ENCODE measurements around the gene POU3F3. TPM values are rescaled to one million over a fixed set of nuclear protein-coding genes. Genes with fewer than 3 reads are reported as not detected.

POU3F3 gene
- total RNA-seq (2014; rRNA removed; shearing (Covaris generic)): 1.3 and 2.6 TPM in 2 replicates

DNA sequence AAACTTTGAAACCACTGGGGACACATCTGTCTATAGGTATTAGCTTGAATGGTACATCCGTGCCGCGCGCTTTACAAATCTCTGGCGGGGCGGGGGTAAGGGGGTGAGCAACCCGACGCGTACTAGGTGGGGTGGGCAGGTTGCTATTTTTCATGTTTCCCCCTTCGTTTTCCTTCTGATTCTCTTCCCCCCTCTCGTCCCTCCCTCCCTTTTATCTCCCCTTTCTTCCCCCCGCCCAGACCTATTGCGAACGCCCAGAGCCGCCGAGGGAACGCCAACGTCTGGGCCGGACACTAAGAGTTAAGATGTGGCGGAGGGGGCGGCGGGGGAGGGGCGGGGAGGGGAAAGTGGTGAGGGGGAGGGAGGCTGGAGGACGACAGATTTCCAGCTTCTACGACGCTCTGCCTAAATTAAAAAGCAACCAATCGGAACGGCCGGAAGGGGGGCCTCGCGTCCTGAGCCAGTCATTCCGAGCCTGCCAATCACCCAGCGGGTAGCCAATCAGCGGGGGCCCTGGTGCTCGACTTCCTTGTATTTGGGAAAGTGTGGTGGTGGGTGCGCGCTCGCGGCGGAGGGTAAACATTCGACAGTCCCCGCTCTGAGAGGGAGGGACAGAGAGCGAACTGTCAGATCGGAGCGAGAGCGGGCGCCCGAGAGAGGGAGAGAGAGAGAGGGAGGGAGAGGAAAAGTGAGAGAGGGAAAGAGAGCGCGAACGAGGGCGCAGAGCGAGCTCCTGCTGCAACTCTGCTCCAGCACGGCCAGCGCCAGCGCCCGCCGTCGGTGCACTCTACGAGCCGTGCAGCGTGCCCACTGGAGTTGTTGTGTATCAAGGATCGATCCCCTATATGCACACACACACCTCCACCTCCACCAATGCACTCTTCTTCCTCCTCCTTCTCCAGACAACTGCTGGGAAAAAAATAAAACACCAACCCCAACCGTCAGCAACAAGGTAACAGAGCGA lies at the start of gene POU3F3:
TSS of gene POU3F3 (plus strand) at position 582 of the 964 bp plus-strand sequence. CDS start 1,396 bp downstream, outside the sequence.
- peak; percentile 94 for DNase-seq (ENCODE audit: low spot score)

DNA sequence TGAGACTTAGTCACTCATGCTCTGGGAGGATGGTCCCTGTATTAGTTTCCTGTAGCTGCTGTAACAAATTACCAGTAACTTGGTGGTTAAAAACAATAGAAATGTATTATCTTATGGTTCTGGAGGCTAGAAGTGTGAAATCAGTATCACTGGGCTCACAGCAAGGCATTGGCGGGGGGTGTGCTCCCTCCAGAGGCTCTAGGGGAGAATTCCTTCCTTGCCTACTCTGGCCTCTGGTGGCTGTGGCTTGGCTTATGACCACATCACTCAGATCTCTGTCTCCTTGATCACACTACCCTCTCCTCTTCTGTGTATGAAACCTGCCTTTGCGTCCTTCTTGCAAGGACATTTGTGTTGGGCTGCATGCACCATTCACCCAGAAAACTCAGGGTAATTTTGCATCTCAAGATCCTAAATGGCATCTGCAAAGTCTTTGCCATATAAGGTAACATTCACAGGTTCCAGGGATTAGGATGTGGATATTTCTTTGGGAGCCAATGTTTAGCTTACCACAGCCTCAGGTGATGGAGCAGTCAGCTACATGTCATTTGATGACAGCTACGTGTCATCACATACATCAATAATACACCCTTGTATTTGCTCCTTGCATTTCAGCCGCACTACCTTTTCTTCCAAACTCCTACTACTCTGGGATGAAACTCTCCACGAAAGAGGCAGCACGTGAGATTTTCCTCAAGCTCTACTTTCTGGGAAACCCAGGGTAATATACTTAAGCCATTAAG lies 49.6 kb upstream of the POU3F3 start:
- DNase-seq (ENCODE audit: low spot score): no peak

GRCh38 chr2:104812286-104812685 lies 41.6 kb upstream of the POU3F3 start:
- no peak for DNase-seq (ENCODE audit: low spot score)

DNA sequence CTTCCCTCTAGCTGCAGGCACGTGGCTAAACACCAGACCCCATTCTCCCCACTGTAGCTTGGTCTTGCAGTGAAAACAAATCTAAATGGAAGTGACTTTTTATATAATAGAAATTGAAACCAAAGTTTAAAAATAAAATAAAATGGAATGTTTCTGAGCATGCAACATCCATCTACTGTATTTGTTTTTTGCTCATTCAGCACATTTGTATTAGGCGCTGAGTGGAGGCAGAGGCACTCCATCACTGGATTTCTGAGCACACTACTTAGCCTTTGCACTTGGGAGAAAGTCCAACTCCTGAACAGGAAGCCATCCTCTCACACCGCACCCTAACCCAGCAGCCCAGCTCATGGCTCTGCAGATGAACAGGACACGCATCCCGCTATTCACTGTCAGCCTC lies 37.8 kb upstream of the POU3F3 start:
- DNase-seq (ENCODE audit: low spot score): no peak

- DNase-seq (ENCODE audit: low spot score): no peak
Observed at GRCh38 chr2:104818264-104818663, 35.7 kb upstream of the POU3F3 start.

DNA sequence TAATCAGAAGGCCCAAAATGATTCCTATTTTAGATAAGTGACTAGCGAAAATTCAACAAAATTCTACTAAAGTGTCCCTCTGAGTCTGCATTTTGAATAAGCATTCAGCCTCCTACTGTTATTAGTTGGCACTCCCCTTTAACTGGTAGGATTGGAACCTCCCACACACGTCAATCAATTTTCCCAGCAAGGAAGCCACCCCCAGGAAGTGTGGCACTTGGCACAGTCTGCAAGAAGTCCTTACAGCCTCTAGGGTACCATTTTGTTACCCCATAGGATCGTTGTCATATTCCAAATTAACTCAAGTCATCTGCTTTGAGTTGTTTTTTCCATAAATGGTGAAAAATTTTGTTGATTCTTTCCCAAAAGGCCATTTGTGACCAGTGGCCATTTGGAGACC lies 33.8 kb upstream of the POU3F3 start:
- DNase-seq (ENCODE audit: low spot score): no peak

DNA sequence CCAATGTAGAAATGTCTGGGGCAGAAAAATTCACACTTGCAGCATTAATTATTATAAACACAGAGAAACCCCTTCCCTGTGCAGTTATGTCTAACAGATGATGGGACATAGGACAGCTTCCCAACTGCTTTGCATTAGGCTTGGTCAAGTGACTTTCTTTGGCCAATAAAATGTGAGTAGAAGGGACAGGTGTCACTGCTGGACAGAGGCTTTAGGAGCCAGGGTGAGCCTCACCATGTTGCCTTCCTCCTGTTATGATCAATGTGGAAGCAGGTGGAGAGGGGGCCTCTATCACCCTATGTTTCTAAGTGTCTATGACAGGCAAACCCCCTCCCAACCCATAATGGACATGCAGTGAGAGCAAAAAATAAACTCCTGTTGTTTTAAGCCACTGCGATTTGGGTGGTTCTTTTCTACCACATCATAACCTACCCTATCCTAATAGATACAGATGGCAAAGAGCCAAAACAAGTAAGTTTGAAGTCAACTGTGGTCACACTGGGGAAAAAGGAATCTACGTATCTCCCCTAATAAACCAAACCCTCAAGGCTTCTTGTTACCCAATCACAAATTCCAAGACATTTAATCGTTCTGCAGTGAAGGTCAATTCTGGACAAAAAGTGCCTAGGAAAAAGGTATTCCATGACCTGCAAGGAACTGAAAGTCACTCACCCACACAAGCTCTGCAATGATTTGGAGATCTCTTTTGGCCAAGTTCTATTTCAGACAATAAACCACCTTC lies 28.6 kb upstream of the POU3F3 start:
- no peak for DNase-seq (ENCODE audit: low spot score)

- DNase-seq (ENCODE audit: low spot score): no peak
Observed at GRCh38 chr2:104826016-104826415, 27.9 kb upstream of the POU3F3 start.

DNA sequence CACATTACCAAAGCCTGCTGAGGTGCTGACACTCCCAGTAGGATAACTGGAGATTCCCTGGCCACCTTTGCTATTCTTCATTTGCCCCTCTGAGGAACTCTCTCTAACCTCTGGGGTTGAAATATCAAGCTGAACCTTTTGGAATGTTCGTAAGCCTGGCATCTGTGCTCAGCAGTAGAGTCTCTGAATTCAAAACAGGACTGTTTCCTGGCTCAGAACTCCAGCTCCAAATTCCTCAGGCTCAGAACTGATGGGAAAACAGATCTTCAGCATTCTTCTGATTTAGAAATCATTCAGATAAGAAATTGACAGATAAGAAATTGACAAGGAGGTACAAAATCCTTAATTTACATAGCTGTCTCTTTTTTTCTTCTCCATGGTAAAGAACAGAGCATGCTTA lies 22.2 kb upstream of the POU3F3 start:
- no peak for DNase-seq (ENCODE audit: low spot score)

DNA sequence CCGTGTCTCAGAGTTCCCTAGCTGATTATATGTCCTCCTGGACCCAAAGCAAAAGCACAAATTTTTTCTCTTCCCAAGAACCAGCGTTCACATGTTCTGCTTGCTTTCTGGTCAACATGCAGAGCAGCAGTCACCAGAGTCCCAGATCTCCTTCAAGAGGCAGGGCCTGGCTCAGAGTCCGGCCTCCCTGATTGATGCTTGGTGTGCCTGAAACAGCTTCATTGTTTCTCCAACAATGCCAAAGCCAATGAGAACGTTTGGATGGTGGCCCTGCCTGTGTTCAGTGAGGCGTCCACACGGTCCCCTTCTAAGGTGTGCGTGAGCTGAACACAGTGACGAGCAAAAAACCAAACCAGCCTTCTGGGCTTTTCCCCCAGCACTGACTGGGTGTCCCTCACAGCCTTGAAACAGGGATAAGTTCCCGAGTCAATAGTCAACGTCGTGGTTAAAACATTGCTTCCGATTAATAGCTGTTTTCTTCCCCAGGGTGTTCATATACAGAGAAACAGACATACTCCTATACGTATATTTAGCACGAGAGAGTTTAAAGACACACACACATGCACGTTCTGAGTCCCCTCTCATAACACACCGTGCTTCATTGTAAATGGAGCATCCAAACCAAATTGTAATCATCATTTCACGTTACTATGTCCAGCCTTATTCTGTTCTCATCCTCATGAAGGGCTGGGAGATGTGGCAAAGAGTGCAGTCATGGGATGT lies 19.3 kb upstream of the POU3F3 start:
- no peak for DNase-seq (ENCODE audit: low spot score)

- no peak for DNase-seq (ENCODE audit: low spot score)
Observed at GRCh38 chr2:104836265-104836664, 17.6 kb upstream of the POU3F3 start.

GRCh38 chr2:104836841-104837240 lies 17.1 kb upstream of the POU3F3 start:
- no peak for DNase-seq (ENCODE audit: low spot score)

DNA sequence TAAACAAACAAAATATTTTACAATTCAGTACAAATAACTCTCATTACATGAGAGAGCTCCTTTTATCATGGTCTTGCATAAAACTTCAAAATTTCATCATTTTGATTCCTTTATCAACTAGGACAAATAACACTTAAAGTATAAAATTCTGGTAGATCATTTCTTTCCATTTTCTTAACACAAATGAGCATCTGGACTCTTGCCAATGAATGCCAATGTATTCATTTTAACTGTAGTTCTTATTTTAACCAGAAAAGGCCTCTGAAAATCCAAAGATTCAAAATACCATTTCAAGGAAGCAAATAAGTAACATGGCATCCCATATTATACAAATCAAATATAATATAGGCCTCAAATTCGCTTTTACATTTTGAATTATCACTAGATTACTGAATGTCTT lies 13.8 kb upstream of the POU3F3 start:
- DNase-seq (ENCODE audit: low spot score): no peak

GRCh38 chr2:104840893-104841585 lies 12.9 kb upstream of the POU3F3 start:
- DNase-seq (ENCODE audit: low spot score): no peak

DNA sequence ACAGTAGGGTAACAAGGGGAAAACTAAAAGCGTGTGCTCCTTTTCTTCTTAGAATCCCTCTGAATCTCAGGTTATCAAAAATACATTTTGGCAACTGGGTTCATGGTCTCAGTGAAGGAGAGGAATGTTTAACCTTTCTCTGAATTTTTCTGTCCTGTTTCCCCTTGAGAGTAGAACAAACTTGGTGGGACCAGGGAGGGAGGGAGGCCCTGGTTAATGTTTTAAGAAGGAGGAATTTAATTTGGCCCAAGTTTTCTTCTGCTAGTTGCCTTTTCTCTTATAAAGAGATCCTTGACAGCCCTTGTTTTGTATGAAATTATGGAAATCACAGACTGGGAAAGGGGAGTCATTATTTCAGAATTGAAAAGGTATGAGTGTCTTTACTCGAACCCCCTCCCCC lies 12.2 kb upstream of the POU3F3 start:
- DNase-seq (ENCODE audit: low spot score): no peak

DNA sequence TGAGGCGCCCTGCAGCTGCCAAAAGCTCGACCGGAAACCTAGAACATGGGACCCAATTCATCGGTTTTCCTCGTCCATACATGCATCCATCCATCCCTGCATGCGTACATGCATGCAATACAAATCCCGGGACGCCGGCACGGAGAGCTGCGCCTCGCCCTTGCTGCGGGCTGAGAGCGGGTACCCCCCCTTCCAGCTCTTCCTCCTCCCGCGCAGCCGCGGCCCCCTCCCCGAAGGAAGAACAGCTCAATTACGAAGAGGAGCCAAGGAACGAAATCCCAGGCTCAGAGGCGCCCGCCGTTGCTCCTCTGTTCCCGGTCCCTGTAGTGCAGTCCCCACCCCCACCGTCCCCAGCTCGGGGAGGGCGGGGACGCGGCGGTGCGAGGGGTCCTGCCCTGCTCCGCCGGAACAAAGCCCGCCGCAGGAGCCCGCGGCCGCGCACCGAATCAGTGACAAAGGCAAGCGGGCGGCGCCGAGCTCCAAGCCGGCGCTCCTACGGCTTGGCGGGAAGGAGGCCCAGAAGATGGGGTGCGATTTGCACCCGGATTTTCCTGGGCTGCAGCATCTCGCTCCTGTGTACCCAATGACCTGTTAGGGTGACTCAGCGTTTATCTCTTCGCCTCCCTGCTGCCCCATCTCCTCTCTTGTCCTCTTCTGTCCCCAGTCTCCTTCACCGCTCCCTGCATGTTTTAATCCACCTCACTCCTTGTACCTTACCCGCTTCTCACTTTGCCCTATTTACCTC lies 8.9 kb upstream of the POU3F3 start:
- no peak for DNase-seq (ENCODE audit: low spot score)

- no peak for DNase-seq (ENCODE audit: low spot score)
Observed at GRCh38 chr2:104845552-104845931, 8.4 kb upstream of the POU3F3 start.

DNA sequence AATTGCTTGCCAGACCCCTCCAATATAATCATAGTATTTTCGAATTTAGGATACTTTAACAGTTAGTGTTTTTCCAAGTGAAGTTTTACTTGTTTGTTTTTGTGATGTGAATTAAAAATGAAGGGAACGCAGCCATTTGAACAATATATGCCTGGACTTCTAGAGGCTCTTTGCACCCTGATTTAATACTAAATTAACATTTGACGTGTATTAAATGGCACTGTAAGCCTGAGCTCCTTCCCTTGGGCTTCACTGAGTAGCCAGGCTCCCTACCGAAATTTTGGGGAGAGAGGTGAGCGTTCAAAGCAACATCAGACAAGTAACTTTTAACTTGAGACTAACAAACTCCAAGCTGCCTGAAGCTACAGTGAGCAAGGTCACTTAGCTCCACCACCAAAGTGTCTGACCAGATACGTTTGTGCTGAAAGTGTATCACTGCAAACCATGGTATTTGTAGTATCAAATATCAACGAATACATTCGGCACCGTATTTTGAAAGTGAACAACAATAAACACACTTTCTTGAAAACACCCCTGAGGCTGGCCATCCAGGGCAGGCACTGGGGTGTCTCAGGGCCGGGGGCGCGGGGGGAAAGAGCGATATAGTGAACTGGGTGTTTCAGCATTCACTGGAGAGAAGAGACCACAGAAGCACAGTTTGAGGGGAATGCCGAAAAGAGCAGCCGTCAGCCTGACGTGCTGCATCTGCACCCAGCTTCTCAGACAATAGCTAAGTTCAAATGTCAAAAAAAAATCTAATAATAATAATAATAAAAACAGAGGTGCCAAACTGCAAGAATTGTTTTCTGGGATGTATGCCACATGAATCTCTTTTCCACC lies 7.7 kb upstream of the POU3F3 start:
- no peak for DNase-seq (ENCODE audit: low spot score)
